ENCODE results near the gene POLDIP2.

Gene POLDIP2

DNA sequence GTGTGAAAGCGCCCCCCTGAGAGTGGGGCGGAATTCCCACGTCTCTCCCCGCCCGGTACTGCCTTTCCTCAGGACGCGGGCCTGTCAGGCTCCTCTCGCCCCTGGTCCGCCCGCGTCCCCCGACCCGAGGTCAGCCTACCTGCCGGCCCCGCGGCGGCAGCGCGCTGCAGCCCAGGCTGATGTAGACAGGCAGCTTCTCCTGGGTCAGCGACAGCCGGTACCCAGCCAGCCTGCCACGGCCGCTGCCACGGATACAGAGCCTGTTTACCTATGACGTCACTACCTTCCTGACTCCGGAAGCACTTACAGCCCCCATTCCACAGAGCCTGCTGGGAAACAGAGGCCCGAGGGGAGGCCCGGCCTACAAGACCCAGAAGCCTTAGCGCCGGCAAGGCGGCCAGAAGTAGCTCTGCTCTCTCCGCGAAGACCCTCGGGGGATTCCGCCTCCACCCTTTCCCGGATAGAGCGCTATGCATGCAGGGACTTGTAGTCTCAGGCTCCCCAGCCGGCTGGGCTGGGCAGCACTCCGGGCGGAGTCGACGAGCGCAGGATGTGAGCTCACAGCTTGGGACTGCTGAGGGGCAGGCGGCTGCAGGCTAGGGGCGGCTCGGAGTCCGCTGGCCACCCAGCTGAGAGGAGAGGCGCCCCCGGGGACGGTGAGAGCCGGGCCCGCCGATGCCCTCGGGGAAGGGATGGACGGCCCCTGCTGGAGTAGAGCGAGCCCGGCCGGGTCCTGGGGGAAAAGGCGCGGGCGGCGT lies 21.9 kb downstream of the POLDIP2 start, which contains the start of the genes IFT20 and TNFAIP1:
IFT20 (minus strand) TSS at position 272 of the 758 bp plus-strand sequence. CDS start 3,487 bp downstream, outside the sequence.
TNFAIP1 (plus strand) TSS at position 561 of the 758 bp plus-strand sequence. CDS start 3,761 bp downstream, outside the sequence.
- DNase-seq = peak; percentile 100

DNA sequence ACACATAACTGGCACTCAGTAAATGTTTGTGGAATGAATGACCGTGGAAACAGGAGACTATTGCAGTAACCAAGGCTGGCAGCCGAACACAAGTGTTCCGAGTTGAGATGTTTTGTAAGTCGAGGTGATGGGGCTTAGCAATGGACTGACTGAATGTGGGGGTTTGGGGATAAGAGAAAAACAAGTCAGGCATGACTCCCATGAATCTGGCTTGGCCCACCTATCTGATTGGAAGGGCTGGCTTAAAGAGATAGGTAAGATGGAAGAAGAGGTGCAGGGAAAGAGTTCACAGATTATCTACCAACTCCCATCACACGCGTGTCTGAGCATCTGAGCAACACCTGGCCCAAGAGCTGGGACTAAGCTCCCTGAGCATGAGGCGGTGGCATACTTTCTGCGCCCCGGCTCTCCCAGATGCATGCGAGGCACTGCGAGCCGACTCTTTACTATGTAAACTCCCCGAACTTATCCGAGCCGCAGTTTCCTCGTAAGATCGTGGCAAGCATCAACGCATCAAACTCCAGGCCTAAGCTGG lies 22.6 kb downstream of the POLDIP2 start:
- DNase-seq = no peak

DNA sequence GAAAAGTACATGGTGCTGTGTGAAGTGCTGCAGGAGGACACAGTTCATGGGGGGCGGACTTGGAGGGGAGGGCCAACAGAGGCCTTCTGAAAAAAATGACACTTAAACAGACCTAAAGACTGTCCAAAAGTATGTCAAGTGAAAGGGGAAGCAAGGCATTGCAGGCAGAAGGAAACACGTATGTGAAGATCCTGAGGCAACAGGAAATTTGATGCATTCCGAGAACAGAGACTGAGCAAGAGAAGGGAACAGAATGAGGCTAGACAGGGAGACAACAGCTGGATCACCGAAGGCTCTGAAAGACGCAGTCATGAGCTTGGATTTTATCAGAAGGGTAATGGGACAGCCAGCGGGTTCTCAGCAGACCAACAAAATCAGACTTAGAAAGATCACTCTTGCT lies 23.2 kb downstream of the POLDIP2 start:
- no peak for DNase-seq

DNA sequence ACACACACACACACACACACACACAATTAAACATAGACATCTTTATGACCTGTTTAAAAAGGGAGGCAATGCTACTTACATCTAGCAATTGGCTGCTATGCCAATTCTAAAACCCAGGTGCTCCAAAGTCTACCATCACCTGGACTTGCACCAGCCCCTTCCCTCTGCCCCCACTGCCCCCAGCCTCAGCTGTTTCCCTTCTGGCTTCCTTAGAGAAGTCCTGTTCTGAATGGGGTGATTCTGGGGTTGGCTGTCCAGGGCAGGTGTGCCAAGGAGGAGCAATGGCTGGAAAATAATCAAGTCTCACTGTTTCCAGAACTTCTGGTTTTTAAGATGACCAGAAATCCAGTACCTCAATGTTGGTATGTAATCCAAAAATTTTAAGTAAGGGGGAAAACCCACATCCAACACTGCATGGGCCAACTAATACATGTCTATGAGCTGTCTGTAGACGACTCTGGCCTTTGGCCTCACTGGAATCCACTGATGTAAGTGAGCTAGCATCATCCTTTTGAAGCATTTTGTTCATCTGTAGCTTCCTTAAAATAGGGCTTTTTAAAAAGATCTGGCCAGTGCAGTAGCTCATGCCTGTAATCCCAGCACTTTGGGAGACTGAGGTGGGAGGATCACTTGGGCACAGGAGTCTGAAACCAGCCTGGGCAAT lies 24.1 kb downstream of the POLDIP2 start:
- DNase-seq = no peak

DNA sequence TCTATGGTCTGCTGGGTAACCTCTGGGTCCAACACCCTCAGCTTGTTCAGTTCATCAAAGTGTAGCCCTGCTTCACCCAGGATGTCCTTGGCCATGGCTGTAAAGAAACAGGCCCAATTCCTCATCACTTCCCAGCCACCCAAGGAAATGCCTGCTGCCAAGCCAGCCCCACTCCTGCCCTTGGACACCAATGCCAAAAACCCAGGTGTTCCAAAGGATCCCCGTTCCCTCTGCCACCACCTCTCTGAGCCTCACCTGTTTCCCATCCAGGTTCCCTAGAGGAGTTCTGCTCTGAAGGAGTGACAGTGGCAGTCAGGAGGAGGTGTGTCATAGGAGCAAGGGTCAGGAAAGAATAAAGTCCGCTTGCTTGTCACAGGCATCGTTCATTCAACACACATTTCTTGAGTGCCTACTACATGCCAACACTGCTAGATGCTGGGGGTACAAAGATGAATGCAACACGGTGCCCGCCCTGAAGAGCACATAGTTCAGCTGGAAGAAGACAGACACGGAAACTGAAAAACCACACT lies 25.4 kb downstream of the POLDIP2 start:
- DNase-seq = no peak

DNA sequence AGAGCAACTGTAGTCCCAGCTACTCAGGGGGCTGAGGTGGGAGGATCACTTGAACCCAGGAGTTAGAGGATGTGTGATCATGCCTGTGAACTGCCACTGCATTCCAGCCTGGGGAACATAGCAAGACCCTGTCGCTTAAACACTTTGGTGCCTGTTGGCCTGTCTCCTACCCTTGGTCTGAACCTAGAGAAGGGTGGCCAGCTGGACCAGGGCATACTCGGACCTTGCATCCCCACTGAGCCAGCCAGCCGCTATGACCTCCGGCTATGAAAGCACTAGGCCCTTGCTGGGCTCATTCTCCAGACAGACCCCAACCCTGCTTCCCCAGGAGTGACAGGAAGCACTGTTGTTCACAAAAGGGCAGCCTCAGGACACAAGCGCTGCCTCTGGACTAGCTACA lies 26.7 kb downstream of the POLDIP2 start:
- no peak for DNase-seq

DNA sequence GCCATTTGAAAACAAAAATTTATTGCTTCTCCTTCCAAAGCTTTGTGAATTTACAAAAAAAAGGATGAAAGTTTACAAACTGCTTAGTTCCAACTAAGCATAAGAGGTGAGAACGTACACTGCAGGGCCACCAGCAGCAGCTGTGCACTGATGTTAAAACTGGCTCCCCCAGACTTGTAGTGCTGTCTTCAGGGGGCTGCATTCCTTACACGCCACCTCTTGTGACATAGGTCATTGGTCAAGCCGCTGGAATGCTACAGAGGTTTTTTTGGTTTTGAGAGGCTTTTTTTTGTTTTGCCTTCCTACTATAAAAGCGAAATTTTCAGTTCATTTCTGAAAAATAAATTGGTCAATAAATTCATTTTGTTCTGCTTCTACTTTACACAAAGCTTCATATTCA lies 29.0 kb downstream of the POLDIP2 start:
- DNase-seq = no peak

DNA sequence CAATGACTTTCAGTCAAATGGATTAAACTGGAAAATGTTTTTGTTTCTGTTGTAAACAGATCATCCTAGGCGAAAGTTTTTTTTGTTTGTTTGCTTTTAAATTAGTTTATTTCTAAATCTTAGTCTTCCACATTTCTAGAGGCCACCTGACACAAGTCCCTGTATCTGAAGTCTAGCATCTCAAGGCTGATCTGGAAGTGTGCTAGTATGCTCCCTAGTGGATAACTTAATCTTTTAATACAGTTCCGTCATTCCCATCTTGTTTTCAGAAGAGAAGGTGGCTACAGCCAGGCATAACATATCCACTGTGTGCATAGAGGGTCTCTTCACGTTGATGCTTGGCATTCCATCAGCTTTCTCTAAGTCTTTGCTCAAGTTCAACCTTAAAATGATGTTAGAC lies 29.6 kb downstream of the POLDIP2 start:
- DNase-seq = no peak

DNA sequence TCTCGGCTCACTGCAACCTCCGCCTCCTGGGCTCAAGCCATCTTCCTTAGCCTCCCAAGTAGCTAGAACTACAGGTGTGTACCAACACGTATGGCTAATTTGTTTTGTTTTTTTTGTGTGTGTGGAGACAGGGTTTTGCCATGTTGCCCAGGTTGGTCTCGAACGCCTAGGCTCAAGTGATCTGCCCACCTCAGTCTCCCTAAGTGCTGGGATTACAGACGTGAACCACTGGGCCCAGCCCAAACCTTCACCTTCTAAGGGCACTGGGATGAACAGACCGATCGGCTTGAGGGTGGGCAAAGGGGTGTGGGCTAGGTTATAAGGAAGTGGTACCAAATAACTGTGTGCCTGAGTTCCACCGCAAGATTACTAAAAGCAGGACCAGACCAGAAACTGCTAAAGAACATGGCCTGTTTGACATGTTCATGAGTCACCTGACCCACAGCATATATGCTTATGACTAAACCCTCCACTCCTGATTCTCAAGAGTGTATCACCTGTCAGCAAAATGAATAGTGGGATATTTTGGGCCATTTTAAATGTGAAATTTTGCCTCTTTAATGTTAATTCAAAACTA lies 30.2 kb downstream of the POLDIP2 start:
- no peak for DNase-seq

DNA sequence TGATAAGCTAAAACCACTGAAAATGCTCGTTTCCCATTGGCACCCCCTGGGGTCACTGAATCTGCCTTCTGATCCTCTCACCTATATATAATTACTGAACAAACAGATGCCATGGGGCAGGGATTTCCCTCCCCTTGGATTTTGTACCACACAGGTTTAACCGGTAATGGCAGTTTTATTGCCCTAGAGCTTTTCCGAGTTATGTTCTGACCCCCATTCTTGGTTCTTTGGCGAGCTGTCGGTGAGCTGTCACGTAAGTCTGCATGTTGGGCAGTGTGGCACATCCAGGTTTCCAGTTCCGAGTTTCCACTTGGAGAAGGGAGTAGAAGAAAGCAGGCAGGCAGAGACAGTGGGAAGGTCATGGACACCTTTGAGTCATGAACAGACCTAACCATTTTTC lies 31.2 kb downstream of the POLDIP2 start:
- DNase-seq = no peak

DNA sequence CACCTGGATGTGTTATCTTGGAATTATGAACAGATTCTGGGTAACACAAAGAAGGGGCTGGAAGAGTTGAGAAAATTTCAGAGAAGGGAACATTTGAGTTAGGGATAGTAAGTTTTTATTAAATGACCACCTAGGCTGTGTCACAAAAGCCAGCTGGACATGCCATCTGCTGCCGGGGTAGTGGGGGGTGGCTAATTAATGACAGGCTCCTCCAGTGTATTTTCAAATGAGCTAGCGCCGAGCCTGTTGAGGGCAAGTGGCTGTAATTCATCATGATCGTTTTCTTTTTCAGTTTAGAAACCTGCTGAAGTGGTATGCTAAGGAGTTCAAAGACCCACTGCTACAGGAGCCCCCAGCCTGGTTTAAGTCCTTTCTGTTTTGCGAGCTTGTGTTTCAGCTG lies 32.1 kb downstream of the POLDIP2 start:
- DNase-seq = no peak

DNA sequence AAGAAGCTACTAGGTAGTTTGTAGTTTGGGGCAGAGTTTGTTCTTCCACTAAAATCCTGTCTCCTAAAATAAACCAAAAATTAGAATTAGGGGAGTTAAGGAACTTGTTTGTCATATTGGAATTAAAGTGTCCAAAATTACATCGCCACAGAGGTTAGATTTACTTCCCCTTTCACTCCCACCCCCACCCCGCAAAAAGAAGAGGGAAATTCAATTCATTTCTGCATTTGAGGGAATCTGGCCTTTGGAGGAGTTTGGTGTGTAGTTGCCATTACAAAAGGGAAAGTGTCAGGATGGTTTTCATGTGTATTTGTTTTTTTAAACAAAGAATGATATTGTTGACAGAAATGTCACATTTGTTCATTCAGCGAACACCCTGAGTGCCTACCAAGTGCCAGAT lies 32.5 kb downstream of the POLDIP2 start:
- no peak for DNase-seq

DNA sequence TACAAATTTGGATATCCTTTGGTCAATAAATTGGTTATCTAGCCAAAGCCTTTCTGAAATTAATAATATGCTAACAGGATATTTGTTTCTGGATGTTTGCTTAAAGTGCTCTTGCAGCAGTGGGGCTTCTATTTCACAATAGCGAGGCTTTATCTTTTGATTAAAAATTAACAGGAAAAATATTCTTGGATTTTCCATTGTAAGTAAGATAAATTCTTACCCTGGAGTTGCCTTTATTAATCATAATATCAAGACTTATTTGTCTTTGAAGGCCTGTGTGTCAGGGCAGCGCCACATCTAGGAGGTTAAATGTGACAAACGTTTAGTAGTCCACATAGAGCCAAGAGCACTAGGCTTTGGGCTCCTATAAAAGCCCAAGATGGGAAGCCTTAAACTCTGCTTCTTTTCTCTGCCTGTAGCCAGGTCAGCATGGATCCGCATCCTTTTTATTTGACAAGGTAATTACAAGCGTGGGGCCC lies 33.0 kb downstream of the POLDIP2 start:
- no peak for DNase-seq

DNA sequence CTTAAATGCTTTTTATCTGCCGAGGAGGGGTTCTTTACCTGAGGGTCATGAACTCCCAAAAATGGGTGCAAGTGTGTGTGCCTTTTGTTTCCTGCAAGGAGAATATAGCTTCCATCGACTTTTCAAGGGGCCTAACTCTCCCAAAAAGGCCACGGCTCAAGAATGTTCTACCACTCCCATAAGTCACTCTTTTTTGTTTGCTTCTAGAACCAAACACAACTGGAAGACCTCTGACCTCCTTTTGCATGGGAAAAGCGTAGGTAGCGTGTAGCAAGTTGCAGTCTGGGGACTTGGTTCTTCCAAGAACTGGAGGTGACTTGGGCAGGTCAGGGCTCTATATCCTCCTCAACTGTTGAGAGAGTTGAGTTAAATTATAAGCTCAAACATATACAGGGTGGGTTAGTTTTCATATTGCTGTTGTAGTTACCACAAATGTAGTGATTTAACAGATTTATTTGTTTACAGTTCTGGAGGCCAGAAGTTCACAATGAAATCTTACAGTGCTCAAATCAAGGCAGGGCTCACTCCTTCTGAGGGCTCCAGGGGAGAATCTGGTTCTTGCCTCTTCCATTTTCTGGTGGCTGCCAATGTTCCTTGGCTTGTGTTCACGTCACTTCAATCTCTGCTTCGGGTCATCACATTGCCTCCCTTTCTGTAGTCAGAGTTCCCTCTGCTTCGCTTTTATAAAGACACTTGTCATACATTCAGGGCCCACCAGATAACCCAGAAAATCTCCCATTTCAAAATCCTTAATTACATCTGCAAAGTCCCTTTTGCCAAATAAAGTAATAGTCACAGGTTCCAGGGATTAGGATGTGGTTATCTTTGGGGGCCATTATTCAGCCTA lies 36.9 kb downstream of the POLDIP2 start:
- no peak for DNase-seq

DNA sequence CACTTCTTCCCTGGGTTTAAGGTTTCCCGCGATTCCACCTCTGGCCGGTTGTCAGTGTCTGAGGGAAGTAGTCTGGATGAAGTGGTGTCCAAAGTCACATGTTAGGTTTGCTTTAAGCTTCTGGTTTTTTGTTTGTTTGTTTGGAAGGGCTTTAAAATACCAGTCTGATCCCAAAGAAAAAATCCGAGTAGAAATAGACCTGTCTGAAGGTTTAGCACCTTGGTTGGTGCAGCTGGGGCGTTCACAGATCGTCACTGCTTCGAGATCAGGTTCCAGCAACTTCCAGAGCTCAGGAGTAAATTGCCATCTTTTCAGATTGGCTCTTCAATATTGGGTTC lies 37.8 kb downstream of the POLDIP2 start:
- no peak for DNase-seq

DNA sequence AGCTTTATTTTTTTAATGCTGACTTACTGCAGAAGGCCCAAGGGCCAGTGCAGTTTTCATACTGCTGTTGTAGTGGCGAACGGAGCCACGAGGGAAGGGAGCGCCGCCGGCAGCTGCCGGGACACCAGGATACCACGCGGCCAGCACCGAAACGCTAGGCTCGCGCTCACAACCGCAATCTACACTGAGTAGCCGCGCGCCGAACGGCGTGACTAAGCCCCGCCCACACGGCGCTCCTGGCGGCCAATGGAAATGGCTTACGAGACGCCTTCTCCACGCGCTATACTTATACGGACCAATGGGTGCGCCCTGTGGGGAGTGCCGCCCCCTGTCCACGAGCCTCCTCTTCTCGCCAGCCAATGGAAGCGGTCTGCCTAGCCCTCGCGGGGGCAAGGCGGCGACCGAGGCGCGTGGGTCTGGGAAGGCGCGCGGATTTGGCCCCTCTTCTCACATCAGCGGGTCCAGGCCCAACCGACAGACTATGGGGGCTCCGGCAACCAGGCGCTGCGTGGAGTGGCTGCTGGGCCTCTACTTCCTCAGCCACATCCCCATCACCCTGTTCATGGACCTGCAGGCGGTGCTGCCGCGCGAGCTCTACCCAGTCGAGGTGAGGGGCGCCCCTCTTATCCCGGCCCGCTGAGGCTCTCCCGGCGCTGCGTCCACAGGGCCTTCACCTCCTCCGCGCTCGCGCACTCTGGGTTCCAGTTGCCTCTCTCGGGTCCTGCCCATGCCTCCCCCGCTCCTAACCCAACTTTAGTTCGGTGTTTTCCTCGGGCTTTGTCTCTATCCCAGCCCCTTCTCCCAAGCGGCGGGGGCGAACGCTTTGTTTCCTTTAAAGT lies 38.3 kb downstream of the POLDIP2 start, which contains the start of gene TMEM97:
TMEM97 (plus strand) TSS at position 442 of the 839 bp plus-strand sequence; CDS start at position 482, 40 bp downstream.
- peak; percentile 97 for DNase-seq

DNA sequence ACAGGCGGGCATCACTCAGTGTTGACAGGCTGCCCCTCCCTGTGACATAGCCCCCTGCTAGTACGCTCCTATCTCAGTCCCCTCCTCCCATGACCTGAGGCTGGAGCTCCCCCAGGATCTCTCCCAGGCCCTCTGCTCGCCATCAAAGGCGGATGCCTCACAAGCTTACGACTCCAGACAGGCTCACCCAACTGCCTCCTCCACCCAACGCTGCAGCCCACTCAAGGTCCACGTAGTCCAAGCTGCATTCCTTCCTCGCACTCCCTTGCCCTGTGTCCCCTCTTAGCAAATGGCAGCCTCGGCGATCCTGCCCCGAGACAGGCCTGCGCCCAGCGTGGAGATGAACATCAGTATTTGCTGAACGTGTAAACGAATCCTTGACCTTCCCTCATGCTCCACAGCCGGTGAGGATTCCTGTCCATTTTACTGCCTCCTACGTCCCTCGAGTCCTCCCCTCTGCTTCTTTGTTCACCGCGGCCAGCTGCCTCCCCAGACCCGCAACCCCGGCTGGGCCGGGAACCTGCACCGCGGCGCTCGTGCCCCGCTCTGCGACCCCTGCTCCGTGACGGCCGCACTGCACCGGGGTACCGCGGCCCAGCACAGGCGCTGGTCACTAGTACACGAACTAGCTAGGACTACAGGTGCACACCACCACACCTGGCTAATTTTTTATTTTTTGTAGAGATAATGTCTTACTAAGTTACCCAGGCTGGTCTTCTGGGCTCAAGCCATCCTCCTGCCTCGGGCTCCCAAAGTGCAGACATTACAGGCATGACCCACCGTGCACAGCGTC lies 39.2 kb downstream of the POLDIP2 start:
- no peak for DNase-seq

DNA sequence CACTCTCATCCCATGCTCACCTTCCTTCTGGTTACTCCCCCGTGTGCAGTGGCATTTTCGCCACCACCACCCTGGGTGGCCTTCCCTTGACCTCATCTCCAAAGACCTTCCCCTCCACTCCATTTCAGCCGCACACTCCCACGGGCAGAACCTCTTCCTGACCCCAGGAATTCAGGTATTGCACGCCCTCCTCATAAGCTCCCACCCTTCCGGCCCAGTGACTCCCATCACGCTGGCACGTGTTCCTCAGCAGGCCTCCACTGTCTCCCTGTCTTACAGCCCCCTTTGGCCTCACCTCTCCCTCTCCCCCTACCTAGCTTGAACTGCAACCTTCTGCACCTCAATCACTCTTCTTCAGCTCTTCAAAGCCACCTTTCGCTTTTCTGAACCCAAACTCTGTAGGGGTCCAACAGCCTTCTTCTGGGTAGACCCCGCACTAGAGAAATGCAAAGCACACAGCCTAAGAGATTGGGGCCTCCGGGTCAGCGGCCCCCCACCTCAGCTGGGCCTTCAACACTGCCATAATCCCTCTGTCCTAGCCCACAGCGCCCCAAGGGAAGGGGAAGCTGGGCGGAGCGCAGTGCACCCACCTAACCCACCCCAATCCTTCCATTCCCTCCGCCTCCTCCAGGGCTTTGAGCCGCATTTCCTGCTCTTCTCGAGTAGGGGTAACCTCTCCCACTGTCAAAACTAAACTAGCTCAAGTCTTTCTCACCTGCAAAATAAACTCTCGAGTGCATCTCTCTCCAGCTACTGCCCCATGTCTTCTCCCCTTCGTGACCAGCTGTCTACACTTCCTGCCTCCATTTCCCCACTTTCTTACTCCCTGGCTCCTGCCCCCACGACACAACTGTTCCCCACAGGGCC lies 40.0 kb downstream of the POLDIP2 start:
- no peak for DNase-seq
